Nephron (organoid): ENCODE measurements around the gene SIGLEC12.

ENCODE experiments used
- H3K27ac Mint-ChIP-seq, 3 experiments: 2 replicates each; pipeline ENCODE4 v1.8.0; 2020; ENCODE audit warnings: mixed read lengths in 3 of 3, mild to moderate bottlenecking in 2 of 3, moderate library complexity in 1 of 3
- H3K27me3 Mint-ChIP-seq: 2 replicates; pipeline ENCODE4 v1.8.0; 2021; ENCODE audit warnings: low read depth, mild to moderate bottlenecking, moderate library complexity, mixed read lengths
- H3K36me3 Mint-ChIP-seq: 2 replicates; pipeline ENCODE4 v1.8.0; 2020; ENCODE audit warnings: low read depth, mixed read lengths
- H3K4me1 Mint-ChIP-seq: 2 replicates; pipeline ENCODE4 v1.8.0; 2020; ENCODE audit warnings: mixed read lengths
- H3K4me3 Mint-ChIP-seq, 3 experiments: 2 replicates each; pipeline ENCODE4 v1.8.0; 2020; ENCODE audit warnings: mild to moderate bottlenecking in 3 of 3, mixed read lengths in 3 of 3, moderate library complexity in 2 of 3
- H3K9me3 Mint-ChIP-seq: 2 replicates; pipeline ENCODE4 v1.8.0; 2020; ENCODE audit warnings: mixed read lengths
- TF ChIP-seq, protein P1 (sequence below), 3 experiments: fragments of 200-600 bp; sonication (generic); IDR thresholded peaks; one replicate each; pipeline ENCODE4 v1.5.0; 2021; ENCODE audit warnings: antibody characterized with exemption in 3 of 3; ENCODE audit not compliant: unreplicated experiment in 3 of 3

The SIGLEC12 gene

DNA sequence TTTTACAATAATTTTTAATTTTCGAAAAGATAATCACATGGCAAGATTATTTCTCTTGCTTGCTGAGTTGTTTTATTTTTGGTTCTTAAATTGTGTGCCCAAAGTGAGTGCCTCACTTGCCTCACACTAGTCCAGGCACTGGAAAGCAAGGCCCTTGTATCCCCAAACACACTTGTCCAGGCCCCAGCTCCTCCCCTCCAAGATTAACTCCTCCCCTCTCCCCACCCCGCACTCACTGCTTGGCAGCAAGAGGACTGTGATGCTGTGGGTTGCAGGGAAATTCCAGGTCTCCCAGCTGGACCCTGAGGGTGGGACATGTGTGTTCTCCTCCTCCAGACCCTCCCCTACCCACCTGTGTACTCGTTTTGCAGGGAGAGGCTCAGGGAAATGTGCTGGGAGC lies 3.9 kb downstream of the SIGLEC12 start:
- H3K27me3 Mint-ChIP-seq: no peaks in the 10 kb centered on the region
- TF ChIP-seq, protein P1, sequence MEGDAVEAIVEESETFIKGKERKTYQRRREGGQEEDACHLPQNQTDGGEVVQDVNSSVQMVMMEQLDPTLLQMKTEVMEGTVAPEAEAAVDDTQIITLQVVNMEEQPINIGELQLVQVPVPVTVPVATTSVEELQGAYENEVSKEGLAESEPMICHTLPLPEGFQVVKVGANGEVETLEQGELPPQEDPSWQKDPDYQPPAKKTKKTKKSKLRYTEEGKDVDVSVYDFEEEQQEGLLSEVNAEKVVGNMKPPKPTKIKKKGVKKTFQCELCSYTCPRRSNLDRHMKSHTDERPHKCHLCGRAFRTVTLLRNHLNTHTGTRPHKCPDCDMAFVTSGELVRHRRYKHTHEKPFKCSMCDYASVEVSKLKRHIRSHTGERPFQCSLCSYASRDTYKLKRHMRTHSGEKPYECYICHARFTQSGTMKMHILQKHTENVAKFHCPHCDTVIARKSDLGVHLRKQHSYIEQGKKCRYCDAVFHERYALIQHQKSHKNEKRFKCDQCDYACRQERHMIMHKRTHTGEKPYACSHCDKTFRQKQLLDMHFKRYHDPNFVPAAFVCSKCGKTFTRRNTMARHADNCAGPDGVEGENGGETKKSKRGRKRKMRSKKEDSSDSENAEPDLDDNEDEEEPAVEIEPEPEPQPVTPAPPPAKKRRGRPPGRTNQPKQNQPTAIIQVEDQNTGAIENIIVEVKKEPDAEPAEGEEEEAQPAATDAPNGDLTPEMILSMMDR (IDR thresholded peaks at IDR 0.05; ENCODE audit: unreplicated experiment in 3 of 3): no peak
- peaks cover 27% of the 10 kb centered on the region for H3K9me3 Mint-ChIP-seq
- H3K4me1 Mint-ChIP-seq: no peaks in the 10 kb centered on the region
- H3K36me3 Mint-ChIP-seq: no peaks in the 10 kb centered on the region
- H3K27ac Mint-ChIP-seq: no peak overlapping the region
- H3K4me3 Mint-ChIP-seq: no peak overlapping the region

DNA sequence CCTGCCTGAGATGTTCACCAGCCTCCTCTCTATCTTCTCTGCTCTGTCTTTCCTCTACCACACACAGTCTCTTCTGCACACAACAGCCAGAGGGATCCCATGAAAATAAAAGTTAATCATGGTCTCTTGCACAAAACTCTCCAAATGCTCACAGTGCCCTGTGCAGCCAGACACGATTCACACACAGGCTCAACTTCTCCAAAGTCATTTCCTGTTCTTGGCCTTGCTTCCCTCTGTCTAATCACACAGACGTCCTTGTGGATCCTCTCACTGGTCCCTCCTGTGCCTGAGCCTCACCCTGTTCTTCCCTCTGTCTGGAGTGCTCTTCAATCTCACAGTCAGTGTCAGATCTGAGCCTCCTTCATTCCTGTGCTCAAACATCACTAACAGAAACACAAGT lies 7.8 kb downstream of the SIGLEC12 start:
- Mint-ChIP-seq H3K27ac (no peak overlapping the region), H3K9me3 (peaks cover 20% of the 10 kb centered on the region), H3K27me3 (no peaks in the 10 kb centered on the region), H3K4me3 (no peak overlapping the region), H3K4me1 (no peaks in the 10 kb centered on the region), H3K36me3 (no peaks in the 10 kb centered on the region)
- TF ChIP-seq, protein P1 (IDR thresholded peaks at IDR 0.05; ENCODE audit: unreplicated experiment in 3 of 3): no peak

DNA sequence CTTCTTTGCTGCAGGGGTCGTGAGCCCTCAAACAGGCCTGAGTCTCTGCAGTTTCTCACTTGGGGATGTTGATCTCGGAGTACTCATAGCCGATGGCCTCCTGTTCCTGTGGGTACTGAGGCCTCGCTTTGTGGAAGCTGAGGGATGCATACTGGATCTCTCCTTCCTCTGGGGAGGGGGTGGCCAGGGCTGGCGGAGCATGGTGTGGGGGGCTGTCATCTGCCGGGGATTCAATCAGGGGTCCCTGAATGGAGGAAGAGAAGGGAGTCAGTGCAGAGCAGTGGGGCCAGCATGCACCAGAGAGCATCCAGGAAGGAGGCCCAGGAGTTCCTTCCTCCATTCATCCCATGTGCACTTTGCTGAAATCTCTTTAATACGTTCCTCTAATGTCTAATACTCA lies 10.0 kb downstream of the SIGLEC12 start:
- no peak overlapping the region for H3K4me3 Mint-ChIP-seq
- TF ChIP-seq, protein P1 (IDR thresholded peaks at IDR 0.05; ENCODE audit: unreplicated experiment in 3 of 3): no peak
- no peaks in the 10 kb centered on the region for H3K4me1 Mint-ChIP-seq
- peaks cover 12% of the 10 kb centered on the region for H3K9me3 Mint-ChIP-seq
- no peak overlapping the region for H3K27ac Mint-ChIP-seq
- no peaks in the 10 kb centered on the region for H3K36me3 Mint-ChIP-seq
- no peaks in the 10 kb centered on the region for H3K27me3 Mint-ChIP-seq

DNA sequence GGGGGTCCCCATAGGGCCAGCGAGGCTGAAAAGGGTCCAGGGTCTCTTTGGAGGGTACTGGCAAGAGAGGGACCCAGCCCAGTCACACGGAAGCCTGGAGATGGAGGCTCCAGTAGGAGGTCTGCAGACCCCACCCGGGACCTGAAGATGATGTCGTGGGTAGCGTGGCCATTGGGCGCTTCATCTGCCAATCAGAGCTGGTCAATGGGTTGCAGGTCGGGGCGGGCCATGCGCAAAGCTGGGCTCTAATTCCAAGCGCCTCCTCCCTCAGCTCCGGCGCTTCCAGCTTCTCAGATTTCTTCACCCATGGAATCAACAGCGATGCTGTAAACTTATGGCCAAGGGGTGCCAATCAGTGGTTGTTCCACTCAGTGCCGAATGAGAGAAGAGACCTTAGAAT lies 10.9 kb downstream of the SIGLEC12 start:
- no peak overlapping the region for H3K4me3 Mint-ChIP-seq
- TF ChIP-seq, protein P1 (IDR thresholded peaks at IDR 0.05; ENCODE audit: unreplicated experiment in 3 of 3): no peak
- no peaks in the 10 kb centered on the region for H3K27me3 Mint-ChIP-seq
- H3K9me3 Mint-ChIP-seq: peaks cover 14% of the 10 kb centered on the region
- no peaks in the 10 kb centered on the region for H3K4me1 Mint-ChIP-seq
- H3K36me3 Mint-ChIP-seq: no peaks in the 10 kb centered on the region
- H3K27ac Mint-ChIP-seq: no peak overlapping the region

DNA sequence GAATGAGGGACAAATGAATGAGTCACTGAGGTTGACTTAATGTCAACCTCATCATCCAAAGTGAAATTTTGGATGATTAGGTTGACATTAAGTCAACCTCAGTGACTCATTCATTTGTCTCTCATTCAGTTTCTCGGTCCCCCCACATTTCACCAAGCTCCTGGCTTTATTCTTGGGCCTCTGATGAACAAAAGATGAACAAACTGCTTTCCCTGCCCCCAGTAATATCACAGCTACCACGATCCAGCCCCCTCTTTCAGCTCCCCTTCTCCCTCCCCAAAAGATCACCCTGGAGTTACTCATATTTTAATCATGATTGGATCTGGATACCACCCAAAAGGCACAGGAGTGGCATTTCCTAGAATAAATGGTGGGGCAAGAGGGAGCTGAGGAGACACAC lies 12.5 kb downstream of the SIGLEC12 start:
- TF ChIP-seq, protein P1 (IDR thresholded peaks at IDR 0.05; ENCODE audit: unreplicated experiment in 3 of 3): no peak
- H3K4me1 Mint-ChIP-seq: no peaks in the 10 kb centered on the region

DNA sequence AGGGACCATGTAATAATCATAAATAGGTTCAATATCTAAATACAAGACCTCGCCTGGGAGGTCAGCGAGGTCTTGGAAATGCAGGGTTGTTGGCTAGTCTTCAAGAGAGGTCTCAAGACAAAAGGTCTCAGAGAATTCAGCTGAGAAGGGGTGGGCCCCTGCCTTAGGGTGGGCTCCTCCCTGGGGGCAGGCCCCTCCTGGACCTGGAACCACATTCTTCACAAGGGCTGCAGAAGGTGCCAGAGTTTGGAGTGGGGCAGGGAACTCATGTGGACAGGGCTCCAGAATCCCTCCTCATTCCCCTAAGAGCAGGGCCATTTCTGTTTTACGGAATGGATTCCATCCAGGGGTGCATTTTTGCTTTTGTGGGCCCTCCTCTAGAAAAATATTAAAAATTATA lies 13.1 kb downstream of the SIGLEC12 start:
- TF ChIP-seq, protein P1 (IDR thresholded peaks at IDR 0.05; ENCODE audit: unreplicated experiment in 3 of 3): no peak
- Mint-ChIP-seq H3K4me1 (no peaks in the 10 kb centered on the region), H3K4me3 (no peak overlapping the region), H3K9me3 (peaks cover 18% of the 10 kb centered on the region), H3K27me3 (peaks cover 2% of the 10 kb centered on the region), H3K27ac (no peak overlapping the region), H3K36me3 (no peaks in the 10 kb centered on the region)

More for the DNA sequence above, 12.5 kb downstream of the SIGLEC12 start:
- H3K4me3 Mint-ChIP-seq: no peak overlapping the region
- no peak overlapping the region for H3K27ac Mint-ChIP-seq
- H3K9me3 Mint-ChIP-seq: peaks cover 18% of the 10 kb centered on the region
- no peaks in the 10 kb centered on the region for H3K36me3 Mint-ChIP-seq
- no peaks in the 10 kb centered on the region for H3K27me3 Mint-ChIP-seq
